A673 (cell line): Measurements from ENCODE around the gene NKD1. TPM values are rescaled to one million over a fixed set of nuclear protein-coding genes. Genes with fewer than 3 reads are reported as not detected.

Experiments
- BruUV-seq: library from RNA; stranded (reverse); fragments of 400-500 nt; replicated peaks from 2 replicates; lab custom pipeline; 2021; lab: Mats Ljungman, UMichigan
- CTCF ChIA-PET: fragments of 300-600 bp; sonication (Branson Sonifier 250); formaldehyde crosslinking; loops from one replicate; lab custom pipeline; 2022; ENCODE audit warnings: antibody characterized with exemption; lab: Charles Lee
- POLR2A ChIA-PET: fragments of 300-600 bp; sonication (Branson Sonifier 250); formaldehyde crosslinking; loops from one replicate; lab custom pipeline; 2022; ENCODE audit warnings: antibody characterized with exemption; ENCODE audit not compliant: low non-redundant PET; lab: Charles Lee
- DNase-seq: peaks from one replicate; pipeline ENCODE4 v3.0.0-alpha.2; 2015; ENCODE audit warnings: low spot score
- H3K27ac ChIP-seq: fragments of 200-600 bp; sonication (generic); 2 replicates; pipeline ENCODE4 v1.5.1; 2016; ENCODE audit warnings: mixed run types, low read depth, mild to moderate bottlenecking, mixed read lengths, antibody characterized with exemption, low read length; ENCODE audit not compliant: poor library complexity, severe bottlenecking
- H3K27me3 ChIP-seq: fragments of 200-600 bp; sonication (generic); replicated peaks from 2 replicates; pipeline ENCODE4 v1.6.1; 2017; ENCODE audit warnings: mixed run types, low read depth, mild to moderate bottlenecking, mixed read lengths, antibody characterized with exemption, low read length; ENCODE audit not compliant: insufficient read depth, poor library complexity
- H3K36me3 ChIP-seq: fragments of 200-600 bp; sonication (generic); 2 replicates; pipeline ENCODE4 v1.6.1; 2016; ENCODE audit warnings: mixed run types, mild to moderate bottlenecking, mixed read lengths, antibody characterized with exemption, low read length; ENCODE audit not compliant: insufficient read depth, poor library complexity, severe bottlenecking
- H3K4me1 ChIP-seq: fragments of 200-600 bp; sonication (generic); 2 replicates; pipeline ENCODE4 v1.6.1; 2017; ENCODE audit warnings: mixed run types, mild to moderate bottlenecking, mixed read lengths, antibody characterized with exemption, low read length; ENCODE audit not compliant: insufficient read depth, poor library complexity, severe bottlenecking
- H3K4me3 ChIP-seq: fragments of 200-600 bp; sonication (generic); 2 replicates; pipeline ENCODE4 v1.5.1; 2016; ENCODE audit warnings: low read depth, mixed run types, mild to moderate bottlenecking, mixed read lengths, low read length; ENCODE audit not compliant: poor library complexity, severe bottlenecking
- H3K9me3 ChIP-seq: fragments of 200-600 bp; sonication (generic); 2 replicates; pipeline ENCODE4 v1.6.1; 2016; ENCODE audit warnings: mixed run types, low read depth, mild to moderate bottlenecking, mixed read lengths, antibody characterized with exemption, low read length; ENCODE audit not compliant: poor library complexity, severe bottlenecking
- CTCF ChIP-seq: fragments of 300-800, 200-600 bp; sonication (generic); conservative IDR thresholded peaks from 2 replicates; pipeline ENCODE4 v1.5.1; 2017; ENCODE audit warnings: low read depth, mild to moderate bottlenecking, antibody characterized with exemption, low read length, moderate library complexity, mixed read lengths
- EZH2 ChIP-seq: fragments of 200-600 bp; sonication (generic); IDR thresholded peaks from 2 replicates; pipeline ENCODE4 v1.6.1; 2017; ENCODE audit warnings: borderline replicate concordance, low read depth, mild to moderate bottlenecking, mixed read lengths, antibody characterized with exemption, low read length; ENCODE audit not compliant: poor library complexity, severe bottlenecking
- intact Hi-C: fragments of 100-400 bp; cut with micrococcal nuclease; formaldehyde crosslinking; loops from one replicate; pipeline ENCODE4 v1.10.0; 2022; ENCODE audit not compliant: unreplicated experiment
- total RNA-seq: library from RNA; stranded (reverse); gene quantifications from 2 replicates; pipeline ENCODE4 v1.2.3, GENCODE V29; 2021

The NKD1 gene
- total RNA-seq, 1 experiment from 2014 or later = 1.1 TPM

- CTCF ChIA-PET = interaction anchor here (1.0 kb wide), 1 partner anchor 212 kb away, joined by 4 read pairs; no protein-coding TSS in a partner anchor
- POLR2A ChIA-PET = no interaction called here
- no peak overlapping the region for H3K27ac ChIP-seq
- no TSS peak for BruUV-seq
- no peak overlapping the region for H3K4me3 ChIP-seq
- H3K27me3 ChIP-seq = no peaks in the 10 kb centered on the region
- no peaks in the 10 kb centered on the region for H3K36me3 ChIP-seq
- no peaks in the 10 kb centered on the region for H3K9me3 ChIP-seq
- DNase-seq = no peak
- peaks cover 6% of the 10 kb centered on the region for H3K4me1 ChIP-seq
- intact Hi-C loops = no loop called here
- TF ChIP-seq EZH2 (no peak), CTCF (no peak)
These were observed 46.4 kb downstream of the NKD1 start for GRCh38 chr16:50594308-50595260.

GRCh38 chr16:50595859-50596258 is 47.7 kb downstream of the NKD1 start:
- TF ChIP-seq CTCF (no peak), EZH2 (no peak)
- no peak for DNase-seq
- Histone ChIP-seq H3K9me3 (no peaks in the 10 kb centered on the region), H3K4me3 (no peak overlapping the region), H3K27ac (no peak overlapping the region), H3K36me3 (no peaks in the 10 kb centered on the region), H3K27me3 (no peaks in the 10 kb centered on the region), H3K4me1 (peaks cover 6% of the 10 kb centered on the region)
- BruUV-seq = no TSS peak
- intact Hi-C loops = no loop called here
- ChIA-PET CTCF (no interaction called here), POLR2A (no interaction called here)

- ChIA-PET CTCF (no interaction called here), POLR2A (no interaction called here)
- no peaks in the 10 kb centered on the region for H3K27me3 ChIP-seq
- no peak for TF ChIP-seq CTCF
- BruUV-seq = no TSS peak
- no peaks in the 10 kb centered on the region for H3K36me3 ChIP-seq
- H3K27ac ChIP-seq = no peak overlapping the region
- H3K4me3 ChIP-seq = no peak overlapping the region
- H3K9me3 ChIP-seq = no peaks in the 10 kb centered on the region
- intact Hi-C loops = no loop called here
- peaks cover 5% of the 10 kb centered on the region for H3K4me1 ChIP-seq
- no peak for DNase-seq
These were observed 48.7 kb downstream of the NKD1 start for GRCh38 chr16:50596762-50597450.
